HepG2 (cell line): ENCODE measurements around the gene CTXN1. TPM values are rescaled to one million over a fixed set of nuclear protein-coding genes. Genes with fewer than 3 reads are reported as not detected.

ENCODE experiments used
- IRX3 ChIP-seq: sonication (generic); formaldehyde crosslinking; IDR thresholded peaks from 2 replicates; pipeline ENCODE4 v1.8.1; 2023; ENCODE audit warnings: mild to moderate bottlenecking, low read depth, missing genetic modification reagents, borderline replicate concordance
- ISL2 ChIP-seq: sonication (generic); formaldehyde crosslinking; IDR thresholded peaks from 2 replicates; pipeline ENCODE4 v1.5.0; 2020; ENCODE audit warnings: missing genetic modification reagents
- MAFF ChIP-seq: IDR thresholded peaks from 2 replicates; pipeline ENCODE4 v1.6.1; 2011; ENCODE audit warnings: low read depth, low read length, improper control_type of control experiment
- MED1 ChIP-seq: sonication (generic); formaldehyde crosslinking; IDR thresholded peaks from 2 replicates; pipeline ENCODE4 v1.4.0; 2020; ENCODE audit warnings: missing genetic modification reagents
- REXO4 ChIP-seq: sonication (generic); formaldehyde crosslinking; IDR thresholded peaks from 2 replicates; pipeline ENCODE4 v1.8.0; 2022; ENCODE audit warnings: missing genetic modification reagents, mild to moderate bottlenecking, borderline replicate concordance
- SATB2 ChIP-seq: sonication (generic); formaldehyde crosslinking; IDR thresholded peaks from 2 replicates; pipeline ENCODE4 v1.5.0; 2020; ENCODE audit warnings: missing genetic modification reagents
- SCMH1 ChIP-seq: sonication (generic); formaldehyde crosslinking; IDR thresholded peaks from 2 replicates; pipeline ENCODE4 v1.9.0; 2021; ENCODE audit warnings: missing genetic modification reagents, mild to moderate bottlenecking, borderline replicate concordance
- SKI ChIP-seq: fragments of 450-650 bp; IDR thresholded peaks from one replicate; pipeline ENCODE4 v1.6.1; 2018; ENCODE audit warnings: mild to moderate bottlenecking; ENCODE audit not compliant: partially characterized antibody
- TBP ChIP-seq: sonication (generic); formaldehyde crosslinking; IDR thresholded peaks from 2 replicates; pipeline ENCODE4 v1.5.0; 2020; ENCODE audit warnings: missing genetic modification reagents
- TP53 ChIP-seq: sonication (generic); formaldehyde crosslinking; conservative IDR thresholded peaks from 2 replicates; pipeline ENCODE4 v1.4.0; 2020; ENCODE audit warnings: missing genetic modification reagents
- ZC3H4 ChIP-seq: sonication (generic); formaldehyde crosslinking; IDR thresholded peaks from 2 replicates; pipeline ENCODE4 v1.4.0; 2020; ENCODE audit warnings: missing genetic modification reagents, borderline replicate concordance
- ZFP36L1 ChIP-seq: sonication (generic); formaldehyde crosslinking; IDR thresholded peaks from 2 replicates; pipeline ENCODE4 v1.8.0; 2022; ENCODE audit warnings: mild to moderate bottlenecking, missing genetic modification reagents, moderate library complexity
- ZNF18 ChIP-seq: sonication (generic); formaldehyde crosslinking; IDR thresholded peaks from 2 replicates; pipeline ENCODE4 v1.8.0; 2022; ENCODE audit warnings: mild to moderate bottlenecking, missing genetic modification reagents; ENCODE audit not compliant: insufficient replicate concordance
- ZNF431 ChIP-seq: sonication (generic); formaldehyde crosslinking; IDR thresholded peaks from 2 replicates; pipeline ENCODE4 v1.9.0; 2022; ENCODE audit warnings: missing genetic modification reagents, low read depth, mild to moderate bottlenecking, borderline replicate concordance
- ZNF580 ChIP-seq: IDR thresholded peaks from 2 replicates; pipeline ENCODE4 v1.6.1; 2016; ENCODE audit warnings: low read depth, borderline replicate concordance
- ZNF614 ChIP-seq: IDR thresholded peaks from 2 replicates; pipeline ENCODE4 v1.6.1; 2018; ENCODE audit warnings: missing biosample characterization, missing genetic modification reagents, inconsistent platforms, borderline replicate concordance
- ZNF772 ChIP-seq: sonication (generic); formaldehyde crosslinking; IDR thresholded peaks from 2 replicates; pipeline ENCODE4 v1.5.0; 2020; ENCODE audit warnings: mild to moderate bottlenecking, missing genetic modification reagents
- polyA plus RNA-seq, 8 experiments: library from polyadenylated mRNA; depleted of rRNA in 3 of 8; stranded (reverse) in 7 of 8; unstranded in 1 of 8; fragments of >200 nt; fragmentation: Illumina TruSeq in 4 of 8; extraction: Trizol in 4 of 8; gene quantifications; 2 replicates each; pipeline versions ENCODE4 v1.2.1 to v1.2.3, GENCODE V29; 2011 to 2016; ENCODE audit warnings: low read depth in 4 of 8, missing spikeins in 1 of 8, mixed read lengths in 1 of 8; ENCODE audit not compliant: insufficient read depth in 1 of 8
- total RNA-seq, 5 experiments: library from RNA; depleted of rRNA; stranded (reverse); fragments of >200 nt; fragmentation: Illumina TruSeq; extraction: Trizol; gene quantifications; 2 replicates each; pipeline ENCODE4 v1.2.3, GENCODE V29; 2016; ENCODE audit warnings: low read depth in 1 of 5
- TF ChIP-seq, protein P1 (sequence below): sonication (generic); formaldehyde crosslinking; IDR thresholded peaks from 2 replicates; pipeline ENCODE4 v1.9.0; 2021; ENCODE audit warnings: missing genetic modification reagents, borderline replicate concordance
- TF ChIP-seq, protein P2 (sequence below): sonication (generic); formaldehyde crosslinking; IDR thresholded peaks from 2 replicates; pipeline ENCODE4 v1.5.0; 2020; ENCODE audit warnings: missing genetic modification reagents
- TF ChIP-seq, protein P3 (sequence below): IDR thresholded peaks from 2 replicates; pipeline ENCODE4 v1.6.1; 2016; ENCODE audit warnings: low read depth, missing genetic modification reagents, missing compliant biosample characterization

CTXN1 gene
- total and polyA plus RNA-seq, 2 of the 13 experiments (the other 11 are each of a cell fraction or from before 2014, with no cell fraction given) = 0.11 TPM; not detected in 1

DNA sequence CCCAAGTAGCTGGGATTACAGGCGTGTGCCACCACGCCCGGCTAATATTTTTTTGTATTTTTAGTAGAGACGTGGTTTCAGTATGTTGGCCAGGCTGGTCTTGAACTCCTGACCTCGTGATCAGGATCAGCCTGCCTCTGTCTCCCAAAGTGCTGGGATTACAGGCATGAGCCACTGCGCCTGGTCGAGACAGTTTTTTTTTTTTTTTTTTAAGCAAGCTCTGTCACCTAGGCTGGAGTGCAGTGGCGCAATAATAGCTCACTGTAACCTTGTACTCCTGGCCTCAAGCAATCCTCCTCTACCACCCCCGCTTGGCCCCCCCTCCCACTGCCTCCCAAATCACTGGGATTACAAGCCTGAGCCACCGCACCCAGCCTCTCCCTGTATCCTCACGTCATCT lies 28.6 kb downstream of the CTXN1 start (continued):
- TF ChIP-seq ZNF18 = peak; percentile 33
- TF ChIP-seq ZC3H4 = no peak
- TF ChIP-seq ZNF614 = no peak
- TF ChIP-seq ZNF580 (CRISPR knock-in tag) = peak; percentile 52; the same call in 1 of the 2 replicates
- no peak for TF ChIP-seq ZFP36L1 (CRISPR knock-in tag)
- no peak for TF ChIP-seq SCMH1 (CRISPR knock-in tag)
- no peak for TF ChIP-seq TP53 (CRISPR knock-in tag)
- TF ChIP-seq ZNF772 (CRISPR knock-in tag) = 0 out of 2 replicates have a peak, but pooled peaks have one; percentile 33
- TF ChIP-seq, protein P1, sequence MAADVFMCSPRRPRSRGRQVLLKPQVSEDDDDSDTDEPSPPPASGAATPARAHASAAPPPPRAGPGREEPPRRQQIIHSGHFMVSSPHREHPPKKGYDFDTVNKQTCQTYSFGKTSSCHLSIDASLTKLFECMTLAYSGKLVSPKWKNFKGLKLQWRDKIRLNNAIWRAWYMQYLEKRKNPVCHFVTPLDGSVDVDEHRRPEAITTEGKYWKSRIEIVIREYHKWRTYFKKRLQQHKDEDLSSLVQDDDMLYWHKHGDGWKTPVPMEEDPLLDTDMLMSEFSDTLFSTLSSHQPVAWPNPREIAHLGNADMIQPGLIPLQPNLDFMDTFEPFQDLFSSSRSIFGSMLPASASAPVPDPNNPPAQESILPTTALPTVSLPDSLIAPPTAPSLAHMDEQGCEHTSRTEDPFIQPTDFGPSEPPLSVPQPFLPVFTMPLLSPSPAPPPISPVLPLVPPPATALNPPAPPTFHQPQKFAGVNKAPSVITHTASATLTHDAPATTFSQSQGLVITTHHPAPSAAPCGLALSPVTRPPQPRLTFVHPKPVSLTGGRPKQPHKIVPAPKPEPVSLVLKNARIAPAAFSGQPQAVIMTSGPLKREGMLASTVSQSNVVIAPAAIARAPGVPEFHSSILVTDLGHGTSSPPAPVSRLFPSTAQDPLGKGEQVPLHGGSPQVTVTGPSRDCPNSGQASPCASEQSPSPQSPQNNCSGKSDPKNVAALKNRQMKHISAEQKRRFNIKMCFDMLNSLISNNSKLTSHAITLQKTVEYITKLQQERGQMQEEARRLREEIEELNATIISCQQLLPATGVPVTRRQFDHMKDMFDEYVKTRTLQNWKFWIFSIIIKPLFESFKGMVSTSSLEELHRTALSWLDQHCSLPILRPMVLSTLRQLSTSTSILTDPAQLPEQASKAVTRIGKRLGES = no peak
- TF ChIP-seq SKI = peak; percentile 62
- TF ChIP-seq, protein P2, sequence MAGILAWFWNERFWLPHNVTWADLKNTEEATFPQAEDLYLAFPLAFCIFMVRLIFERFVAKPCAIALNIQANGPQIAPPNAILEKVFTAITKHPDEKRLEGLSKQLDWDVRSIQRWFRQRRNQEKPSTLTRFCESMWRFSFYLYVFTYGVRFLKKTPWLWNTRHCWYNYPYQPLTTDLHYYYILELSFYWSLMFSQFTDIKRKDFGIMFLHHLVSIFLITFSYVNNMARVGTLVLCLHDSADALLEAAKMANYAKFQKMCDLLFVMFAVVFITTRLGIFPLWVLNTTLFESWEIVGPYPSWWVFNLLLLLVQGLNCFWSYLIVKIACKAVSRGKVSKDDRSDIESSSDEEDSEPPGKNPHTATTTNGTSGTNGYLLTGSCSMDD (CRISPR knock-in tag) = no peak
- TF ChIP-seq MAFF = no peak
- TF ChIP-seq, protein P3, sequence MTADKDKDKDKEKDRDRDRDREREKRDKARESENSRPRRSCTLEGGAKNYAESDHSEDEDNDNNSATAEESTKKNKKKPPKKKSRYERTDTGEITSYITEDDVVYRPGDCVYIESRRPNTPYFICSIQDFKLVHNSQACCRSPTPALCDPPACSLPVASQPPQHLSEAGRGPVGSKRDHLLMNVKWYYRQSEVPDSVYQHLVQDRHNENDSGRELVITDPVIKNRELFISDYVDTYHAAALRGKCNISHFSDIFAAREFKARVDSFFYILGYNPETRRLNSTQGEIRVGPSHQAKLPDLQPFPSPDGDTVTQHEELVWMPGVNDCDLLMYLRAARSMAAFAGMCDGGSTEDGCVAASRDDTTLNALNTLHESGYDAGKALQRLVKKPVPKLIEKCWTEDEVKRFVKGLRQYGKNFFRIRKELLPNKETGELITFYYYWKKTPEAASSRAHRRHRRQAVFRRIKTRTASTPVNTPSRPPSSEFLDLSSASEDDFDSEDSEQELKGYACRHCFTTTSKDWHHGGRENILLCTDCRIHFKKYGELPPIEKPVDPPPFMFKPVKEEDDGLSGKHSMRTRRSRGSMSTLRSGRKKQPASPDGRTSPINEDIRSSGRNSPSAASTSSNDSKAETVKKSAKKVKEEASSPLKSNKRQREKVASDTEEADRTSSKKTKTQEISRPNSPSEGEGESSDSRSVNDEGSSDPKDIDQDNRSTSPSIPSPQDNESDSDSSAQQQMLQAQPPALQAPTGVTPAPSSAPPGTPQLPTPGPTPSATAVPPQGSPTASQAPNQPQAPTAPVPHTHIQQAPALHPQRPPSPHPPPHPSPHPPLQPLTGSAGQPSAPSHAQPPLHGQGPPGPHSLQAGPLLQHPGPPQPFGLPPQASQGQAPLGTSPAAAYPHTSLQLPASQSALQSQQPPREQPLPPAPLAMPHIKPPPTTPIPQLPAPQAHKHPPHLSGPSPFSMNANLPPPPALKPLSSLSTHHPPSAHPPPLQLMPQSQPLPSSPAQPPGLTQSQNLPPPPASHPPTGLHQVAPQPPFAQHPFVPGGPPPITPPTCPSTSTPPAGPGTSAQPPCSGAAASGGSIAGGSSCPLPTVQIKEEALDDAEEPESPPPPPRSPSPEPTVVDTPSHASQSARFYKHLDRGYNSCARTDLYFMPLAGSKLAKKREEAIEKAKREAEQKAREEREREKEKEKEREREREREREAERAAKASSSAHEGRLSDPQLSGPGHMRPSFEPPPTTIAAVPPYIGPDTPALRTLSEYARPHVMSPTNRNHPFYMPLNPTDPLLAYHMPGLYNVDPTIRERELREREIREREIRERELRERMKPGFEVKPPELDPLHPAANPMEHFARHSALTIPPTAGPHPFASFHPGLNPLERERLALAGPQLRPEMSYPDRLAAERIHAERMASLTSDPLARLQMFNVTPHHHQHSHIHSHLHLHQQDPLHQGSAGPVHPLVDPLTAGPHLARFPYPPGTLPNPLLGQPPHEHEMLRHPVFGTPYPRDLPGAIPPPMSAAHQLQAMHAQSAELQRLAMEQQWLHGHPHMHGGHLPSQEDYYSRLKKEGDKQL (CRISPR knock-in tag) = no peak
- no peak for TF ChIP-seq IRX3 (CRISPR knock-in tag)
- TF ChIP-seq ZNF431 (CRISPR knock-in tag) = no peak
- TF ChIP-seq MED1 (CRISPR knock-in tag) = peak; percentile 77
- no peak for TF ChIP-seq TBP (CRISPR knock-in tag)
- TF ChIP-seq ISL2 (CRISPR knock-in tag) = 0 out of 2 replicates have a peak, but pooled peaks have one; percentile 31
- TF ChIP-seq SATB2 (CRISPR knock-in tag) = no peak
- TF ChIP-seq REXO4 (CRISPR knock-in tag) = no peak
